Stimulated activated CD8-positive, alpha-beta memory T cell treated with anti-CD3 and anti-CD28 coated beads, Interleukin-2, amount 100 ng/mL, for 48 hours (primary cell): ENCODE measurements around the gene SLC7A11.

Experiments
- DNase-seq, 2 donors: peaks; one replicate each; pipeline ENCODE4 v3.0.0-alpha.2; 2020; ENCODE audit warnings: low read depth in 2 of 2

The SLC7A11 gene

DNA sequence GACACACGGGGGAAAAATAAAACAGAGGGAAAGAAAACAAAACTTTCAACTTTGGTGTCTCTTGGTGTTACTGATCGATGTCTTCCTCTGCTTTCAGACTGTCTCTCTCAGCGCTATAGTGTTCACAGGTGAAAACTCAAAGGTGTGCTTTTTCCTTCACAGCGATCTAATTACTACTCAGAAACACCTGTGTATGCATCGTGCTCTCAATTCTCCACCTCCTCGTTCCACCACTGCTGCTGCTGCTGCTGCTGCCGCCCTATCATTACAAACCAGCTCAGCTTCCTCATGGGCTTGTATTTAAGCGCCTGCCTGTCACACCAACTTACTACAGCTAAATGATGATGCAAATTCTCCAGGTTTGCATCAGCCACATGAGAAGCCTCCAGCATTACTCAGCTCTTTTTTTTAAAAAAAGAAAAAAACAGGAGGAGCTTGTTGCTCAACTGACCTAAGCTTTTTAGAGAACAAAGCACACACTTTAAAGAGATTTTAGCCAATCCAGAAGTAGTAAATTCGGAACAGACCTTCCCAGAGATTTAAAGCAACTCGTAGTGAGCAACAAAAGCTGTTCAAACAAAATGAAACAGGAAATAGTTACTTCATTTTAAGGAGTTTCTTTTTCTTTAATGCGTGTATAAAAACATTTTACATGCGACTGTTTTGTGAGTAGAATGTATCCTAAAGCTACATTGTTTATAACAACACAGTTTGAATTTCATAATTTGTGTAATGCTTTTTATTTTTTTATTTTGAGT, at the start of gene SLC7A11:
Gene SLC7A11 (minus strand): TSS at position 274 of the 758 bp plus-strand sequence. CDS start 280 bp downstream, outside the sequence.
- DNase-seq, result peak in 1 of 2 donors; percentile 19

GRCh38 chr4:138291431-138291830, 49.3 kb upstream of the SLC7A11 start:
- DNase-seq, result no peak

- DNase-seq, result no peak
These were observed 48.7 kb upstream of the SLC7A11 start for GRCh38 chr4:138290805-138291204.

DNA sequence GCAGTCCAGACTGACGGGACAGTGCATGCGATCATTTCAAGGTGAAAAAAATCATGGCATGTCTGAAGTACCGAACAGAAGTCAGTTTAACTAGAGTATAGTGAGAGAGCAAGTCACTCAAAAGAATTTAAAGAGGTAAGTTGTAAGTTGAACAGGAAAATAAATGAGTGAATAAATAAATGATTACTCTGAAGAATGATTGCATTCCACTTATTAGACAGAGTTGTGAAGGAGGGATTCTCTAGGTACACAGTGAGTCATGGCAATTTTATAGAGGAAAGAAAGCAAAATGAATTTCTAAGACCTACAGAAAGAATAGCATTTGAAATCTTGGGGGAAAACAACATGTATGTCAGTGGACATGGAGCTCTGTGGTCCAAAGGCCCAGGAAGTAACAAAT, 37.1 kb upstream of the SLC7A11 start:
- no peak for DNase-seq

- no peak for DNase-seq
These were observed 35.0 kb upstream of the SLC7A11 start for GRCh38 chr4:138277133-138277532.

- no peak for DNase-seq
These were observed 33.9 kb upstream of the SLC7A11 start for GRCh38 chr4:138275963-138276621.

DNA sequence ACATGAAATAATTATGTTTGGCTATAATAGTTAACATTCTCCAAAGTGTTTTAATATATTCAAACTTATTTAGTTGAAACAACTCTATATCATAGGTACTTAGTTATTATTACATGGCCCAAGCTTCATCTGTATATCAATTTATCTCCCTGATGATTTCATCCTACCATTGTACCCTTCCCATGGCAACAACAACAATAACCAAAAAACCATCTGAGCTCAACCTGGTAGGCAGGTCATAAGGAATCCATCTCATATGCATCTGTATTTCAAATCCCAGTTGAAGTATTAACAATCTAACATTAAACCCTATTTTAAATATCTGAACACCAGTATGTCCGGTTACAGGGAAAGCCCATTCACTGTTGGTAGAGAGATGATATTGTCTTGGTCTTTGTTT, 33.1 kb upstream of the SLC7A11 start:
- DNase-seq, result no peak

GRCh38 chr4:138269175-138269574, 27.0 kb upstream of the SLC7A11 start:
- no peak for DNase-seq

DNA sequence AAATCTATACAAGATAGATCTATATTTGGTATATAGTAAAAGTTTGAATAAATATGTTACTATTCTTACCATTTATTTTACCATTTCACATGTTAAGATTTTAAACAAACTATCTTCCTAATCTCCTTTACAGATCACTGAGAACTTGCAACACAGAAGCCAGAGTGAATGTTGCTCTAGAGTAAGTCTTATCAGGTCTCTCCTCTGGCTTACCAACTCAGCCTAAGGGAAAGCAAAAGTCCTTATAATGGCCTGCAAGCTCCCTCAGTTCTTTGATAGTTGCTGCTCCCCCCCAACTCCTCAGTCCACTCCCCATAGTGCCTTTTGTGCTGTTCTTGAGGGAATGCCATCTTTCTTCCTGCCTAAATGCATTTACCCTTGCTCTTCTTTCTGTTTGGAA, 25.7 kb upstream of the SLC7A11 start:
- DNase-seq, result no peak

DNA sequence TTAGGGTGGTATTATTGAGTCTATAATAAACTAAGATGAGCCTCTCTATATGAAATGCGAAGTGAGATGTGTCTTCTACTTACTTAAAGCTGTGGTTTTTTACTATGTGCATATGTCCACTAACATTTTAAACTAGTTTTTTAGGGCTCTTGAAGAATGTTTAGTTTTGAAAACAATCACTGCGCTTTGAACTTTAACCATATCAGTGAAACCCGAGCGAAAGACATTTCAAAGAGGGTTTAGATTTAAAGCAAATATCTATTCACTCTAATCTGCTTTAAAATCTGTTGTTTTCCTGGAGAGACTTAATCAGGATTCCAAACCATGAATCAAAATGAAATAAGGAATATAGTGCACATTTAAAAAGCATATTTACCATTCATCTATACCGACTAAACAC, 24.8 kb upstream of the SLC7A11 start:
- DNase-seq, result no peak

DNA sequence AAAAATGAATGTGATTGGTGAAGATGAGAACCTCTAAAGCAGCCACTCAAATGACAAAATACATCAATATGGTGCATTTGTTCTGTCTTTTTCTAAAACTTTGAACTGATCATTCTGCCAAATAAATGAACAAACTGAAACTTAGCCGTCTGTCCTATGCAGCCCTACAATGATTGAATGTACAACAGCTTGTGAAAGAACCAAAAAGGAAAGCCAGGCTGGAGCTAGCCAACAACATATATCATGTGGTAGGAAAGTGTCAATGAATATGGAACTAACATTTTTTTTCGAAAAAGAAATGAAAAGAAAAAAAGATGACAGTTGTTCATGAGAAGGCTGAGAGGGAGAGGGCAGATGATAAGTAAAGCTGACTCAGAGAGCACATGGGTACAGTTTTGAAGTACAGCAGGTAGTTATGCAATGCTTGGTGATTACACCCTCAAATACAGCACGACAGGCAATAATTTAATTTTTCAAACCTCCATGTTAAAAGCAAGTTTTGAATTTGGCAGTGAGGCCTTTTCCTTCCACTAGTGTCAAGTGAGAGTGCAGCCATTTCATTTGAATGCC, 21.2 kb upstream of the SLC7A11 start:
- no peak for DNase-seq

- no peak for DNase-seq
These were observed 20.3 kb upstream of the SLC7A11 start for GRCh38 chr4:138262469-138262868.

DNA sequence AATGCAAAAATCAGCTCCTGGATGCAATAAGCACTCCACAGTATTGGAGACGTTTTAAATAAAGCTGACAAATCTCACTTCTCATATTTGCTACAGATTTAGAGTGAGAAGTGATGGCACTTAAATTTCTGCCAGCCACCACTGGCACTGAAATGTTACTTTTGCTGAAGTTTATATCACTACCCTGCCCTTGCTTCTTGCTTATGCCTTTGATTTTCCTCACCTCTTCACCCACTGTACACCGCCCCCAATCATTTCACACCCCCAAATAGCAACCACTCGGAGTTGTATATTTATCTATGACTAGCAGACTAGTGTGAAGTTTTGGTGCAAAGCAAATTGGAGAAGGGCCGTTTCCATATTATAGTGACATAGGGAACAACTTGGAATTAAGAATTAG, 19.9 kb upstream of the SLC7A11 start:
- no peak for DNase-seq

DNA sequence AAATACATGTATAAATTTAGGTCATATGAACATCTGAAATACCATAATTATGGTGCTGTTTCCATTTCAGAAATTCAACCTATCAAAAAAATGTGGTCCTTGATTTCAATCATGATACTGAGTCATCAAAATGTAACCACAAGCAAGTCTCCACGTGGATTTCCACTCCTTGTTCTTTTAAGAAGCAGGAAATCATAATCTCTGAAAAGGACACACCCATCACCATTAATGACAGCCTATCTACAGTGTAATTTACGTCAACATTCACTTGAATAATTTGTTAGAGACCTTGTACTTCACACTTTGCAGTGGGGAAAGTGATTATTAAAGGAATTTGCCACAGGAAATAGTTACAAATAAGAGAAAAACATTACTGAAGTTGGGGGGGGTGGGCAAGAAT, 17.7 kb upstream of the SLC7A11 start:
- DNase-seq, result no peak

GRCh38 chr4:138259271-138259670, 17.1 kb upstream of the SLC7A11 start:
- no peak for DNase-seq

- no peak for DNase-seq
These were observed 14.5 kb upstream of the SLC7A11 start for GRCh38 chr4:138256608-138257007.

- no peak for DNase-seq
These were observed 13.9 kb upstream of the SLC7A11 start for GRCh38 chr4:138255917-138256597.

DNA sequence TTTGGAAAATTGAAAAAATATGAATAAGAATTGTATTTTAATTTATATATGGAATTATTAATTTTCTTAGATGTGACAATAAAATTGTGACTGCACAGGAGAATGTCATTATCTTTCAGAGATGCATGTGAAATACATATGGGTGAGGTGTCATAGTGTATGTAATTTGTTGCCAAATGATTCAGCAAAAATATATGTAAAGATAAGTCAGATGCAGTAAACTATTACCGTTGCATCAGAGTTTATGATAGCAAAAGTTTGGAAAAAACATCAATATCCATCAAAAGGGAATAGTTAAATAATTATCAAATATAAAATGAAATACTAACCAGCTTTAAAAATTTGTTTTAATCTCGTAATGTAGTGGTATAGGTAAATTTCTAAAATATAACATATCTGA, 10.4 kb upstream of the SLC7A11 start:
- no peak for DNase-seq

- no peak for DNase-seq
These were observed 9.8 kb upstream of the SLC7A11 start for GRCh38 chr4:138251938-138252337.

GRCh38 chr4:138249132-138249531, 7.0 kb upstream of the SLC7A11 start:
- DNase-seq, result no peak

- DNase-seq, result no peak
These were observed 5.9 kb upstream of the SLC7A11 start for GRCh38 chr4:138248058-138248457.

GRCh38 chr4:138247643-138248042, 5.5 kb upstream of the SLC7A11 start:
- DNase-seq, result no peak

DNA sequence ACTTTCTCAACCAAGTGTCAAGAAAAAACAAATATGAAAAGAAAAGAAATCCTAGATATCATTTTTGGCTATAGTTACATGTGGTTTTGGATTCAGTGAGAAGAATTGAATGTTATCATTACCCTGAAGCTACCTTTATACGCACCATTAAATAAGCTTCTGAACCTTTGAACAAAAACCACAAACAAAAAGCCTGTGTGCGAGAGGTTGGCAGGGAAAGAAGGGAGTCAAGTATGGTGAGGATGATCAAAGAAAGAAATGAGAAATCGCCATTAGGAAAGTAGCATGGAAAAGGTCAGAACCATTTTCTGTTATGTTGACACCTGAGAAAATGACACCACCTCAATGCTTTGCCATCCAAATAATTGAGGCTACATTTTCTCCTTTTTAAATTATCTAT, 1.2 kb upstream of the SLC7A11 start:
- no peak for DNase-seq
